ENCODE results near the gene PLEKHF1. TPM values are rescaled to one million over a fixed set of nuclear protein-coding genes. Genes with fewer than 3 reads are reported as not detected.
"Not testable (repeated sequence)": the region's sequence is repeated elsewhere in the genome, so short reads cannot be mapped to it uniquely, and the experiment has no call there.

PLEKHF1 gene
- total RNA-seq, 1 donor = 13.1 TPM

DNA sequence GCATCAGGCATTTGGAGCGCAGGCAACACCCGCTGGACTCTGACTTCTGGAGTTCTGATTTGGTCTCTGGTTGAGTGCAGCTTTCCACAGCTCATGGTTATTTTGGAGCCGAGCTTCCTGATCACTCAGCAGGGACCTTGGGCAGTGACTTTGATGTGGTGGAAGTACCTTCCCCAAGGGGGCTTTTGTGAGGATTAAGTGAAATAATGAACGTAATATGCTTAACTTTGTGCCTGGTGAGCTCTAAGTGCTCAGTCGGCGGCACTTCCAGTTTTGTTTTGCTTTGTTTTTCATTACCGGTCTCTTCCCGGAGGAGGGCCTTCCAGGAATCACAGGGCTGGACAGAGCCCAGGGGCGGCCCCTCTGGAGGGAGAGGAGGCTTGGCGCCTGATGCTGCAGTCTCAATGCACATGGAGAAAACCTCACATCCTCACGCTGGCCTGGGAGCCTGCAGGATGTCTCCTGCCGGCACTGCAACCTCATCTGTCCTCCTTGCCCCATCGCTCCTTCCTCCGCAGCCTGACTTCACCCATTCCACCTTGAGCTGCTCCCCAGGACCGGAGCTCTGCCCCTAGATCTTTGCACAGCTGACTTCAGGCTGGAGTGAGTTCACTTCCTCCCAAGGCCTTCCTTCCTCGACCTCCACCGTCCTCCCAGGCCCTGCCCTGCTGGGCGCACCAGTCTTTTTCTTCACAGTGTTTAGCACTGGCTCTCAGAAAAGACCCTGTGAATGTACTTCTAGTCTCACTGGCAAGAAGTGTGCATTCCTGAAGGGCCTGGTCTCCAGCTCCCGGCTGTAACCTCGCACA, 1.5 kb downstream of the PLEKHF1 start:
- Histone ChIP-seq H3K4me3 (ENCODE audit: low read length) (peak overlapping the region; percentile 59), H3K9me3 (ENCODE audit: low read depth, low read length) (no peaks in the 10 kb centered on the region), H3K4me1 (ENCODE audit: insufficient read depth, low read length) (peaks cover 71% of the 10 kb centered on the region), H3K27me3 (ENCODE audit: insufficient read depth, low read length) (no peaks in the 10 kb centered on the region)

- H3K4me3 ChIP-seq (ENCODE audit: low read length) = peak overlapping the region; percentile 59
These were observed 2.1 kb downstream of the PLEKHF1 start for GRCh38 chr19:29667387-29667783.

GRCh38 chr19:29667901-29668341, 2.7 kb downstream of the PLEKHF1 start:
- Histone ChIP-seq H3K27me3 (ENCODE audit: insufficient read depth, low read length) (no peaks in the 10 kb centered on the region), H3K9me3 (ENCODE audit: low read depth, low read length) (no peaks in the 10 kb centered on the region), H3K4me1 (ENCODE audit: insufficient read depth, low read length) (peaks cover 82% of the 10 kb centered on the region), H3K4me3 (ENCODE audit: low read length) (no peak overlapping the region)

More at GRCh38 chr19:29667387-29667783, 2.1 kb downstream of the PLEKHF1 start:
- no peaks in the 10 kb centered on the region for H3K9me3 ChIP-seq (ENCODE audit: low read depth, low read length)
- H3K27me3 ChIP-seq (ENCODE audit: insufficient read depth, low read length) = no peaks in the 10 kb centered on the region
- peaks cover 77% of the 10 kb centered on the region for H3K4me1 ChIP-seq (ENCODE audit: insufficient read depth, low read length)

- Histone ChIP-seq H3K9me3 (ENCODE audit: low read depth, low read length) (no peaks in the 10 kb centered on the region), H3K27me3 (ENCODE audit: insufficient read depth, low read length) (no peaks in the 10 kb centered on the region), H3K4me3 (ENCODE audit: low read length) (no peak overlapping the region), H3K4me1 (ENCODE audit: insufficient read depth, low read length) (peaks cover 93% of the 10 kb centered on the region)
These were observed 3.7 kb downstream of the PLEKHF1 start for GRCh38 chr19:29668746-29669609.

DNA sequence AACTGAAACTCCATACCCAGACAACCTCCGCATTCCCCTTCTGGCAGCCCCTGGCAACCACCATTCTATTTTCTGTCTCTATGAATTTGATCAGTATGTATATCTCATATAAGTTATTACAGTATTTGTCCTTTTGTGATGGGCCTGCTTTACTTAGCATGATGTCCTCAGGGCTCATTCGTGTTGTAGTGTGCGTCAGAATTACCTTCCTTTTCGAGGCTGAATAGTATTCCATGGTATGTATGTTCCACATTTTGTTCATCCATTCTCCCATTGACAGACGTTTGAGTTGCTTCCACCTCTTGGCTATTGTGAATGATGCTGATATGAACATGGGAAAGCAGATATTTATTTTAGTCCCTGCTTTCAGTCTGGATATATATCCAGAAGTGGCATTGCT, 5.0 kb downstream of the PLEKHF1 start:
- Histone ChIP-seq H3K4me1 (ENCODE audit: insufficient read depth, low read length) (peaks cover 97% of the 10 kb centered on the region), H3K4me3 (ENCODE audit: low read length) (no peak overlapping the region), H3K27me3 (ENCODE audit: insufficient read depth, low read length) (no peaks in the 10 kb centered on the region), H3K9me3 (ENCODE audit: low read depth, low read length) (no peaks in the 10 kb centered on the region)

DNA sequence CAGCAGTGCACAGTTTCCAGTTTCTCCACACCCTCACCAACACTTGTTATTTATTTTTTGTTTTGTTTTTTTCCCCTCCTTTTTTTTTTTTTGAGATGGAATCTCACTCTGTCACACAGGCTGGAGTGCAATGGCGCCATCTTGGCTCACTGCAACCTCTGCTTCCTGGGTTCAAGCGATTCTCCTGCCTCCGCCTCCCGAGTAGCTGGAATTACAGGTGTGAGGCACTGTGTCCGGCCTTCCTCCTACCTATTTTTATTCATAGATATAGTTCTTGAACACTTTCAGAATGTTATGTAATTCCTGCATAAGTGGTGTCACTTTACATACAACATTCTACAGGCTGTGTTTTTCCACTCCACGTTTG, 5.7 kb downstream of the PLEKHF1 start:
- H3K4me3 ChIP-seq (ENCODE audit: low read length); H3K27me3 ChIP-seq (ENCODE audit: insufficient read depth, low read length); H3K9me3 ChIP-seq (ENCODE audit: low read depth, low read length): not testable (repeated sequence)
- H3K4me1 ChIP-seq (ENCODE audit: insufficient read depth, low read length) = peaks cover 100% of the 10 kb centered on the region

- Histone ChIP-seq H3K4me1 (ENCODE audit: insufficient read depth, low read length) (peaks cover 100% of the 10 kb centered on the region), H3K27me3 (ENCODE audit: insufficient read depth, low read length) (no peaks in the 10 kb centered on the region), H3K4me3 (ENCODE audit: low read length) (no peak overlapping the region), H3K9me3 (ENCODE audit: low read depth, low read length) (no peaks in the 10 kb centered on the region)
These were observed 6.3 kb downstream of the PLEKHF1 start for GRCh38 chr19:29671393-29672160.

DNA sequence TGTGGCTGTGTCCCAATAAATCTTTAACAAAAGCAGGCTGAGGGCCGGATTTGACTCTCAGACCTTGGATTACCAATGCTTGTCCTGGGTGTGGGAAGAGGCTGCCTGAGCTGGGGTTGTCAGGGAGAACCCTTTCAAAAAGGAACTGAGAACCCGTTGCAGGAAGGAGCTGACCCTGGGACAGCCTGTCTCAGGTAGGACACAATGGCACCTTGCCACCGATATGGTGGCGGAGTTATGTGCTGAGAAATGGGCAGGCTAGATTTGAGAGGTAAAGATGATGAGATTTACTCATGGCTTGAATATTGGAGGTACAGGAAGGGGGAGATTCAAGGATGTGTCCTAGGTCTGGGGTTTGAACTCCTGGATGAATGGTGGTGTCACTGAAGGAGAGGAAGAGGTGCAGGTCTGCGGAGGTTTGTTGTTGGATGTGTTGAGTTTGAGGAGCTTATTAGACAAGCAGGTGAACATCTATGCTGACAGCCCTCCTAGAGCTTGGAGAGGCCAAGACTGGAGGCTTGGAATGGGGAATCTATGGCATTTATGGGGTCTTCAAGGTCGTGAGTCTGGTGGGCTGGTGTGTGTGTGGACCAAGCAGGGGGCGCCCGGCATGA, 7.2 kb downstream of the PLEKHF1 start:
- peaks cover 100% of the 10 kb centered on the region for H3K4me1 ChIP-seq (ENCODE audit: insufficient read depth, low read length)
- no peaks in the 10 kb centered on the region for H3K9me3 ChIP-seq (ENCODE audit: low read depth, low read length)
- H3K27me3 ChIP-seq (ENCODE audit: insufficient read depth, low read length) = no peaks in the 10 kb centered on the region
- no peak overlapping the region for H3K4me3 ChIP-seq (ENCODE audit: low read length)

DNA sequence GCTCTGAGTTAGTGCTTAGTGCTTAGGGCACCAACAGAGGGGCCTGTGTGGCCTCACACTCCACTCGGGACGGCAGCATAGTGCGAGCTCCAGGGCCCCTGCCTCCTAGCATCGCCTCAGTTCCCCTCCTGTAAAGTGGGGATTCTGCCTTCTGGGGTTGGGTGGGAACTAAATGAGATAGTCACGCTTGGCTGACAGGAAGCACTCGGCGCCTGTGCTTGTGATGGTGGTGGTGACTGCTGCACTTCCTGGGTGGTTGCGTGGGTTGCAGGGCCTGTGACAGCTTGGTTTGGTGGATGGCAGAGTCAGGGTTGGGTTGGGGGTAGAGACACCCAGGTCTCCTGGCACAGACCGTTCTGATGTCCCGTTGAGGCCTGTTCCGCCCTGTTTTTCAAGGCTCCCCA, 7.7 kb downstream of the PLEKHF1 start:
- H3K4me3 ChIP-seq (ENCODE audit: low read length) = no peak overlapping the region
- peaks cover 99% of the 10 kb centered on the region for H3K4me1 ChIP-seq (ENCODE audit: insufficient read depth, low read length)
- H3K9me3 ChIP-seq (ENCODE audit: low read depth, low read length) = no peaks in the 10 kb centered on the region
- H3K27me3 ChIP-seq (ENCODE audit: insufficient read depth, low read length) = no peaks in the 10 kb centered on the region

DNA sequence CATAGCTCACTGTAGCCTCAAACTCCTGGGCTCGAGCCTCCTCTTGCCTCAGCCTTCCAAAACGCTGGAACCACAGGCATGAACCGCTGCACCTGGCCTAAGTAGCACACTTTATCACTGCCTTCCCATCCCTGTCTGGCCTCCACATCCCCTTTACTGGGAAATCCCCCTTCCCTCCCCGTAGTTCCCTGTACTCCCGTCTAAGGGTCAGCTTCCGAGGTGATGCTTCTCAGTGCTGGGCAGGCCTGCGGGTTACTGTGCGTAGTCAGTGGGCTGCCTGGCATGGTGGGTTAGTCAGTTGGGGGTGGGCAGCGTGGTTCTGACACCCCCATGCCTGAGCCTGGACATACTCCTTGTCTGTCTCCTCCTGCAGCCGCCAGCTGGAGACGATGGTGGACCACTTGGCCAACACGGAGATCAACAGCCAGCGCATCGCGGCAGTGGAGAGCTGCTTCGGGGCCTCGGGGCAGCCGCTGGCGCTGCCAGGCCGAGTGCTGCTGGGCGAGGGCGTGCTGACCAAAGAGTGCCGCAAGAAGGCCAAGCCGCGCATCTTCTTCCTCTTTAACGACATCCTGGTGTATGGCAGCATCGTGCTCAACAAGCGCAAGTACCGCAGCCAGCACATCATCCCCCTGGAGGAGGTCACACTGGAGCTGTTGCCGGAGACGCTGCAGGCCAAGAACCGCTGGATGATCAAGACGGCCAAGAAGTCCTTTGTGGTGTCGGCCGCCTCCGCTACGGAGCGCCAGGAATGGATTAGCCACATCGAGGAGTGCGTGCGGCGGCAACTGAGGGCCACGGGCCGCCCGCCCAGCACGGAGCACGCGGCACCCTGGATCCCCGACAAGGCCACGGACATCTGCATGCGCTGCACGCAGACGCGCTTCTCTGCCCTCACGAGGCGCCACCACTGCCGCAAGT, 8.4 kb downstream of the PLEKHF1 start:
- H3K27me3 ChIP-seq (ENCODE audit: insufficient read depth, low read length) = no peaks in the 10 kb centered on the region
- no peak overlapping the region for H3K4me3 ChIP-seq (ENCODE audit: low read length)
- peaks cover 99% of the 10 kb centered on the region for H3K4me1 ChIP-seq (ENCODE audit: insufficient read depth, low read length)
- H3K9me3 ChIP-seq (ENCODE audit: low read depth, low read length) = no peaks in the 10 kb centered on the region

GRCh38 chr19:29674374-29675119, 9.3 kb downstream of the PLEKHF1 start:
- H3K4me1 ChIP-seq (ENCODE audit: insufficient read depth, low read length) = peaks cover 99% of the 10 kb centered on the region
- H3K9me3 ChIP-seq (ENCODE audit: low read depth, low read length) = no peaks in the 10 kb centered on the region
- no peak overlapping the region for H3K4me3 ChIP-seq (ENCODE audit: low read length)

DNA sequence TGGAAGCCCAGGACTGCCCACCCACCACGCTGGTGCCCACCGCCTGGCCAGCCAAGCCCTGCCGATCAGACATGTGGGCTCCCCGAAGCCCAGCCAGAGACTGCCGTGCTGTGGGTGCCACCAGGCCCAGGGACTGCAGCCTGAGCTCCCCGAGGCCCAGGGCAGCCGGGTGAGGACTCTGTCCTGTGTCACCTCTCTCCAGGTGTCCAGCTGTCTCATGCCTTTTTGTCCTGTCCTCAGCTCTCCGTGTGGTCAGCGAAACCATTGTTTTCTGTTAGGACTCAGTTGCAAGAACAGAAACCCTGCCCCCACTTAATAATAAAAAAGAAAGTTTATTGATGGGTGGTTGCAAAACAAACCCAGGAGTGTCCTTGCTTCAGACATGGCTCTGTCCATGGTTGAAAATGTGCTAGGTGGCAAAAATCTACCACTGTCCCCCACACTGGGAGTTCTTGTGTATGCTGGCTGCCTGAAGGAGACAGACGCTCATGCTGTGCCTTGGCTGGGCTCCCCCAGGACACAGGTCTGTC, 9.9 kb downstream of the PLEKHF1 start:
- Histone ChIP-seq H3K4me1 (ENCODE audit: insufficient read depth, low read length) (peaks cover 99% of the 10 kb centered on the region), H3K9me3 (ENCODE audit: low read depth, low read length) (no peaks in the 10 kb centered on the region), H3K27me3 (ENCODE audit: insufficient read depth, low read length) (no peaks in the 10 kb centered on the region), H3K4me3 (ENCODE audit: low read length) (no peak overlapping the region)

More at GRCh38 chr19:29674374-29675119, 9.3 kb downstream of the PLEKHF1 start:
- H3K27me3 ChIP-seq (ENCODE audit: insufficient read depth, low read length) = no peaks in the 10 kb centered on the region

DNA sequence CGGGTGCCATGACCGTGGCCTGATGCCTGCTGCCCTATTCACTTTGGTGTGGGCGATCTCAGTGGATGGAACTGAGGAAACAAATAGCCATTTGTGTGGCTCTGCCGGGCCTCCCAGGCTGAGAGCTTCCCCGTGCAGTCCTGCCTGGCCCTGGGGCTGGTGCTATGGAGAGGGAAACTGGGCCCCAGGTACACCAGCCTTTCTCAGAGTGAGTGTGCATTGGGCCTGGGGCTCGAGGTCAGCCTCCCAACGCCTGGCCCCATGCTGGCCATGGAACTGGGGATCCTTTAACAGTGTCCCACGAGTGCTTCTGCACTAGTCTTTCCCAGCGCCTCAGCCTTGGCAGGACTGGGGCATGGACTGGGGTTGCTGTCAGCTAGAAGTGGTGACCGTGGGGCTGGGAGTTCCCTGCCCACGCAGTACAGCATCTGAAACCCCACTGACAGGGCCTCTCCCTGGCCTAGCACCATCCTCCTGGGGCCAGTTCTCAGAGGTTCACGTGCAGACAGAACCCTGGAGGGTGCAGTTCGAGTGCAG, 10.5 kb downstream of the PLEKHF1 start:
- Histone ChIP-seq H3K9me3 (ENCODE audit: low read depth, low read length) (no peaks in the 10 kb centered on the region), H3K27me3 (ENCODE audit: insufficient read depth, low read length) (no peaks in the 10 kb centered on the region), H3K4me1 (ENCODE audit: insufficient read depth, low read length) (peaks cover 99% of the 10 kb centered on the region), H3K4me3 (ENCODE audit: low read length) (no peak overlapping the region)

All from mononuclear cell (primary cell).